ENCODE measurements around the gene ZNF516. TPM values are rescaled to one million over a fixed set of nuclear protein-coding genes. Genes with fewer than 3 reads are reported as not detected.

ZNF516 gene
- total RNA-seq, 6 experiments from 2014 or later = 10.2 to 16.0 (median 13.7) TPM

DNA sequence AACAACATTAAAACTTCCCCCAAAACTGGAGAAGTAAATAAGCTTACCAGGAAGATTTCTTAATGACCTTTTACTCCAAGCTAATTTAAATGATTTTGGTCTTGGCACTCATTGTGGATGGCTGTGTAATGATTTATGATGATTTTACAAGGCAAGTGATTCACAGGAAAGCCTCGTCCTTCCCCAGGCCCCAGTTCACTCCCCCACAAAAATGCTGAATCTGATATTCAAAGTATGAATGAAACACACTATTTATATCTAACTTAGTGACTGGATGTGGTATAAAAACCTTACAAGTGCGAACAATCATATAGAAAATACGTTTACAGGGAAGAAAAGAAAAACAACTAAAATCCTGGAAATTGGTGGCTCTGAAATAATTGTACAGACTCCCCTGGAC lies 49.8 kb downstream of the ZNF516 start:
- Histone ChIP-seq H3K4me3 (no peak overlapping the region), H3K27me3 (no peaks in the 10 kb centered on the region), H3K36me3 (peaks cover 0 to 28% (median 8%) of the 10 kb centered on the region in 4 donors), H3K4me1 (peaks cover 0 to 40% (median 10%) of the 10 kb centered on the region in 4 donors), H3K9me3 (no peaks in the 10 kb centered on the region), H3K27ac (peak overlapping the region in 1 of 3 donors; percentile 18)
- intact Hi-C loops (cut with DNase I) = no loop called here
- WGBS (ENCODE audit: insufficient coverage, low coverage, low lambda C conversion rate, missing lambda C conversion rate) = 6% methylated on average over 1 of the region's 3 CpGs
- TF ChIP-seq, protein P1, sequence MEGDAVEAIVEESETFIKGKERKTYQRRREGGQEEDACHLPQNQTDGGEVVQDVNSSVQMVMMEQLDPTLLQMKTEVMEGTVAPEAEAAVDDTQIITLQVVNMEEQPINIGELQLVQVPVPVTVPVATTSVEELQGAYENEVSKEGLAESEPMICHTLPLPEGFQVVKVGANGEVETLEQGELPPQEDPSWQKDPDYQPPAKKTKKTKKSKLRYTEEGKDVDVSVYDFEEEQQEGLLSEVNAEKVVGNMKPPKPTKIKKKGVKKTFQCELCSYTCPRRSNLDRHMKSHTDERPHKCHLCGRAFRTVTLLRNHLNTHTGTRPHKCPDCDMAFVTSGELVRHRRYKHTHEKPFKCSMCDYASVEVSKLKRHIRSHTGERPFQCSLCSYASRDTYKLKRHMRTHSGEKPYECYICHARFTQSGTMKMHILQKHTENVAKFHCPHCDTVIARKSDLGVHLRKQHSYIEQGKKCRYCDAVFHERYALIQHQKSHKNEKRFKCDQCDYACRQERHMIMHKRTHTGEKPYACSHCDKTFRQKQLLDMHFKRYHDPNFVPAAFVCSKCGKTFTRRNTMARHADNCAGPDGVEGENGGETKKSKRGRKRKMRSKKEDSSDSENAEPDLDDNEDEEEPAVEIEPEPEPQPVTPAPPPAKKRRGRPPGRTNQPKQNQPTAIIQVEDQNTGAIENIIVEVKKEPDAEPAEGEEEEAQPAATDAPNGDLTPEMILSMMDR (IDR thresholded peaks at IDR 0.05) = no peak
- no peak for TF ChIP-seq POLR2A (IDR thresholded peaks at IDR 0.05)
- ATAC-seq = peak in 1 of 4 donors; percentile 56
- DNase-seq = no peak

DNA sequence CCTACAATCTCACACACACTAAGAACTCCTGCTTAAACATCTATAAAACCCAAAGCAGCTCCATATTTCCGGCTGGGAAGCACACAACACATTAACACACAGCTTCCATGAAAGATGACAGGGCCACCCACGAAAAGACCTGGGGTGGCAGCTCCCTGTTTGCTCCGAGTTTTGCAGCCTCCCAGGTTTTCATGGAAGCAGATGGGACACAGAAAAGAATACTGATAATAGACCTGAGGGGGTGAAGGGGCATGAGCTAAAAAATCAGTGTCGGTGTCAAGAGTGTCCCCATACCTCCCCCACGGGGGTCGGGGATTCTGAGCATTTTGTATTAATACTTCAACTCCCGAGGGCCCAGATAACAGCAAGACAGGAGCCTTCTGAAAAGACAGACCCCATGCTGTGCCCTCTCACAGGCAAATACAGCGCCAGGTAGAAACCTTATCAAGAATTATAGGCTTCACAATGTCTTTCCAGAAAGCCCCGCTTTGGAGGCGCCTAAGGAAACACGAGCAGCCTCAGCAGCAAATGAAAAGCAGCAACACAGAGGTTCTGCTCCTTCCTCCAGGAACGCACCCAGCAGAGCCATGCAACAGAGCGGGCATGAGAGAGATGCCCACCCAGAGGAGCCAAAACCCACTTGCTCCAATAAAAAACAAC lies 50.5 kb downstream of the ZNF516 start:
- no peak overlapping the region for H3K4me3 ChIP-seq
- peaks cover 0 to 38% (median 10%) of the 10 kb centered on the region in 4 donors for H3K4me1 ChIP-seq
- 87% methylated on average over 6 of the region's 13 CpGs for WGBS (ENCODE audit: insufficient coverage, low coverage, low lambda C conversion rate, missing lambda C conversion rate)
- H3K27ac ChIP-seq = no peak overlapping the region
- DNase-seq = no peak
- intact Hi-C loops (cut with DNase I) = no loop called here
- H3K9me3 ChIP-seq = no peaks in the 10 kb centered on the region
- no peaks in the 10 kb centered on the region for H3K27me3 ChIP-seq
- H3K36me3 ChIP-seq = peaks cover 0 to 33% (median 8%) of the 10 kb centered on the region in 4 donors
- no peak for TF ChIP-seq POLR2A (IDR thresholded peaks at IDR 0.05)
- TF ChIP-seq, protein P1 (IDR thresholded peaks at IDR 0.05) = no peak
- ATAC-seq = no peak

DNA sequence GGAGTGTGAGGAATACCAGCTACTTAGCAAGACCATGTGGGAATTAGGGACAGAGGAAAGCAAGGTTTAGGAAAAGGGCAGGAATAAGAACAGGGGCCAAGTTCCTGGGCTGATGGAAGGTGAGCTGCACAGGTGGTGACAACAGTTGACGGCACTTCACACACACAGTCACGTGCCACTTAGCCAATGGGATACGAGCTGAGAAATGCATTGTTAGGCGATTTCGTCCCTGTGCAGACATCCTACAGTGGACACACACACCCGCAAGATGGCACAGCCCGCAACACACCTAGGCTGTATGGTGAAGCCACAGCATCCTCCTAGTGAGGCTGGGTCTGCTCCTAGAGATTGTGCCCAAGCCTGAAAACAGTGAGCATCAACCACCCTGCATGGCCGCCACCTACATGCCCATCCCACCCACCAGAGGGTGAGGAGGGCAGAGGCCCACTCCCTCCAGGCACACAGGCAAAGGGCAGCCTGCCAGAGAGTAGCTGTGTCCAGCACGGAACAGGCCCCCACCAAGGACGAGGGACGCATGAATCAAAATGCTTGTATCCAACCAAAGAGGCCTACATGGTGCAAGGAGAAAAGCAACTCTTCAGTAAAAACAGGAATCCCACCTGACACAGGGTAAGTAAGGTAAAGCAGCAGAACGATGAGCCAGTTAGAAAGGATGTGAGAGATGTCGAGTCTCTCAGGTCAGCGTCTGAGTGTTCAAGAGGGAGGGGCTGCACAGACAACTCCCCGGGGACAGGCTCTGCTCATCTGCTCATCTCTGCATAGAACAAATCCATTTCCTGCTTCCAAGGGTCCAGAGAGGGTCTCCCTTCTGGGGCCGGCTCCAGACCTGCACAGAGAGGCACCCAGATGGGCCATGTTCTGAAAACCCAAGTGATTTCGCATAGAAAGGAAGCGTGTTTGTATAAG lies 51.3 kb downstream of the ZNF516 start:
- TF ChIP-seq, protein P1 (IDR thresholded peaks at IDR 0.05) = no peak
- no peak for TF ChIP-seq POLR2A (IDR thresholded peaks at IDR 0.05)
- H3K27ac ChIP-seq = no peak overlapping the region
- WGBS (ENCODE audit: insufficient coverage, low coverage, low lambda C conversion rate, missing lambda C conversion rate) = 89% methylated on average over 11 of the region's 18 CpGs
- H3K4me3 ChIP-seq = no peak overlapping the region
- peaks cover 0 to 33% (median 8%) of the 10 kb centered on the region in 4 donors for H3K36me3 ChIP-seq
- no peaks in the 10 kb centered on the region for H3K9me3 ChIP-seq
- H3K4me1 ChIP-seq = peaks cover 0 to 35% (median 10%) of the 10 kb centered on the region in 4 donors
- H3K27me3 ChIP-seq = no peaks in the 10 kb centered on the region
- no peak for DNase-seq
- intact Hi-C loops (cut with DNase I) = no loop called here
- ATAC-seq = no peak

DNA sequence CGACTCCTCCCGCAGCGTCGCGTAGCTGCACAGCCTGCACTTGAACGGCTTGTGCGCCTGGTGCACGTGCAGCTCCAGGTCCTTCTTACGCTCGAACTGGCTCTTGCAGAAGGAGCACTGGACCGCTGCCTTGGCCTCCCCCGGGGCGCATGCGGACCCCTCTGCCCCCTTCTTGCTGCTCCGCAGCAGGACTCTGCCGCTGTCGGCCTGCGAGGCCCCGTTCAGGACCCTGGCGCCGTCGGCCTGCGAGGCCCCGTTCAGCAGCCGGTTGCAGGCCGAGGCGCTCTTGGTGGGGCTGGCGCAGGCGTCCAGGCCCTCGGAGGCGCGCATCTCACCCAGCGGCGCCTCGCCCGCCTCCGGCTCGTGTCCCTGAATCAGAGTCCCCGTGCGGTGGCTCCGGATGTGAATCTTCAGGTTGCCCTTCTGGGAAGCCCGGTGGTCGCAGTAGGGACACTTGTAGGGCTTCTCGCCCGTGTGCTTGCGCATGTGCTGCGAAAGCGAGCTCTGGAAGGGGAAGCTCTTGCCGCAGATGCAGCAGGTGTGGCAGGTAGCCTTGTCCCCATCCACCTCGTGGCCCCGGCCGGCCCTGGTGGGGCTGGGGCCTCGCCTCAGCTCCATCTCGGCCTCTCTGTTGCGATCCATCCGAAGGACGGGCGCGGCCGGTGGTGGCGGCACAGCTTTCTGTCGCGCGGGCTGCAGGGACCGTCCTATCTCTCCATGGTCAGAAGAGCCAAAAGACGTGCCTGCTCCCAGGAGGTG lies 52.5 kb downstream of the ZNF516 start:
- 100% methylated on average over 5 of the region's 66 CpGs for WGBS (ENCODE audit: insufficient coverage, low coverage, low lambda C conversion rate, missing lambda C conversion rate)
- peaks cover 0 to 28% (median 7%) of the 10 kb centered on the region in 4 donors for H3K4me1 ChIP-seq
- peaks cover 0 to 33% (median 8%) of the 10 kb centered on the region in 4 donors for H3K36me3 ChIP-seq

More for the DNA sequence above, 52.5 kb downstream of the ZNF516 start:
- Histone ChIP-seq H3K9me3 (no peaks in the 10 kb centered on the region), H3K27me3 (no peaks in the 10 kb centered on the region), H3K27ac (no peak overlapping the region), H3K4me3 (no peak overlapping the region)
- no peak for TF ChIP-seq POLR2A (IDR thresholded peaks at IDR 0.05)
- TF ChIP-seq, protein P1 (IDR thresholded peaks at IDR 0.05) = no peak
- ATAC-seq (no peak), DNase-seq (no peak)
- intact Hi-C loops (cut with DNase I) = no loop called here
